IMR-90 (cell line): ENCODE measurements around the gene LRRC7. TPM values are rescaled to one million over a fixed set of nuclear protein-coding genes. Genes with fewer than 3 reads are reported as not detected.

ENCODE experiments used
- ATAC-seq: fragments of 200-7000 bp; cut with Tn5 transposase; 2 replicates; pipeline ENCODE4 v1.9.1; 2020; ENCODE audit warnings: low read depth, mild to moderate bottlenecking, moderate library complexity
- BruUV-seq: library from RNA; stranded (reverse); fragments of 400-500 nt; replicated peaks from 2 replicates; lab custom pipeline; 2021; lab: Mats Ljungman, UMichigan
- CTCF ChIA-PET: fragments of 300-600 bp; formaldehyde crosslinking; extraction: SDS; loops from one replicate; lab custom pipeline; 2021; ENCODE audit warnings: antibody characterized with exemption; lab: Yijun Ruan, JAX
- POLR2A ChIA-PET: fragments of 300-600 bp; sonication (Branson Sonifier 250); formaldehyde crosslinking; loops from one replicate; lab custom pipeline; 2022; ENCODE audit warnings: antibody characterized with exemption; ENCODE audit not compliant: unreplicated experiment; lab: Charles Lee
- DNase-seq: peaks from one replicate; pipeline ENCODE4 v3.0.0; 2013
- H2AFZ ChIP-seq: replicated peaks from 2 replicates; pipeline ENCODE3; 2013; ENCODE audit warnings: low read length, mild to moderate bottlenecking; ENCODE audit not compliant: poor library complexity
- H2AK5ac ChIP-seq: 2 replicates; pipeline ENCODE4 v1.6.1; 2013; ENCODE audit warnings: low read depth, low read length, inconsistent platforms
- H2AK9ac ChIP-seq: replicated peaks from 2 replicates; pipeline ENCODE3; 2013; ENCODE audit warnings: mild to moderate bottlenecking, low read depth, low read length, moderate library complexity; ENCODE audit not compliant: poor library complexity
- H2BK120ac ChIP-seq: 2 replicates; pipeline ENCODE4 v1.6.1; 2013; ENCODE audit warnings: low read depth, low read length, inconsistent platforms
- H2BK15ac ChIP-seq: 3 replicates; pipeline ENCODE4 v1.6.1; 2013; ENCODE audit warnings: low read depth, low read length, inconsistent platforms
- H2BK20ac ChIP-seq: 2 replicates; pipeline ENCODE4 v1.6.1; 2013; ENCODE audit warnings: low read depth, mild to moderate bottlenecking, inconsistent platforms, low read length, moderate library complexity
- H2BK5ac ChIP-seq: 2 replicates; pipeline ENCODE4 v1.6.1; 2013; ENCODE audit warnings: mild to moderate bottlenecking, low read depth, low read length, inconsistent platforms; ENCODE audit not compliant: poor library complexity, severe bottlenecking
- H3K14ac ChIP-seq: replicated peaks from 2 replicates; pipeline ENCODE4 v1.6.1; 2013; ENCODE audit warnings: low read depth, low read length, inconsistent platforms
- H3K18ac ChIP-seq: 2 replicates; pipeline ENCODE4 v1.6.1; 2013; ENCODE audit warnings: low read depth, low read length, control low read depth
- H3K23ac ChIP-seq: 2 replicates; pipeline ENCODE4 v1.6.1; 2013; ENCODE audit warnings: low read depth, low read length, inconsistent platforms
- H3K27ac ChIP-seq: 2 replicates; pipeline ENCODE4 v1.5.1; 2013; ENCODE audit warnings: mild to moderate bottlenecking, control low read depth, low read length; ENCODE audit not compliant: insufficient read depth
- H3K27me3 ChIP-seq: 2 replicates; pipeline ENCODE4 v1.6.1; 2013; ENCODE audit warnings: low read length; ENCODE audit not compliant: control insufficient read depth, insufficient read depth
- H3K36me3 ChIP-seq: 2 replicates; pipeline ENCODE4 v1.6.1; 2013; ENCODE audit warnings: low read length, mixed read lengths; ENCODE audit not compliant: control insufficient read depth, insufficient read depth
- H3K4ac ChIP-seq: 2 replicates; pipeline ENCODE4 v1.6.1; 2013; ENCODE audit warnings: low read depth, low read length, inconsistent platforms
- H3K4me1 ChIP-seq: 2 replicates; pipeline ENCODE4 v1.6.1; 2013; ENCODE audit warnings: low read length, mixed read lengths; ENCODE audit not compliant: control insufficient read depth, insufficient read depth
- H3K4me2 ChIP-seq: 2 replicates; pipeline ENCODE4 v1.6.1; 2013; ENCODE audit warnings: low read depth, mild to moderate bottlenecking, control low read depth, low read length, moderate library complexity
- H3K4me3 ChIP-seq: 2 replicates; pipeline ENCODE4 v1.5.1; 2013; ENCODE audit warnings: low read depth, mild to moderate bottlenecking, control low read depth, low read length, moderate library complexity; ENCODE audit not compliant: insufficient read depth
- H3K56ac ChIP-seq: 2 replicates; pipeline ENCODE4 v1.6.1; 2013; ENCODE audit warnings: low read length, inconsistent platforms; ENCODE audit not compliant: insufficient read depth; ENCODE audit errors: extremely low read depth
- H3K79me1 ChIP-seq, 2 experiments: 2 replicates each; pipeline ENCODE4 v1.6.1; 2013; ENCODE audit warnings: low read length in 2 of 2, inconsistent platforms in 1 of 2, low read depth in 1 of 2
- H3K9ac ChIP-seq: 2 replicates; pipeline ENCODE4 v1.6.1; 2013; ENCODE audit warnings: low read depth, low read length, control low read depth
- H3K9me1 ChIP-seq: 2 replicates; pipeline ENCODE4 v1.6.1; 2013; ENCODE audit warnings: low read length, inconsistent platforms; ENCODE audit not compliant: insufficient read depth
- H3K9me3 ChIP-seq: 2 replicates; pipeline ENCODE4 v1.6.1; 2013; ENCODE audit warnings: low read length; ENCODE audit not compliant: control insufficient read depth, insufficient read depth
- H4K20me1 ChIP-seq: 2 replicates; pipeline ENCODE4 v1.6.1; 2013; ENCODE audit warnings: low read length, inconsistent platforms; ENCODE audit not compliant: insufficient read depth
- H4K5ac ChIP-seq: 2 replicates; pipeline ENCODE4 v1.6.1; 2013; ENCODE audit warnings: mild to moderate bottlenecking, low read depth, low read length, control low read depth
- H4K8ac ChIP-seq, 2 experiments: 2 replicates each; pipeline ENCODE4 v1.6.1; 2013; ENCODE audit warnings: low read depth in 2 of 2, low read length in 2 of 2, control low read depth in 1 of 2, inconsistent platforms in 1 of 2
- H4K91ac ChIP-seq: 2 replicates; pipeline ENCODE4 v1.6.1; 2013; ENCODE audit warnings: low read depth, low read length, inconsistent platforms; ENCODE audit not compliant: insufficient read depth
- BHLHE40 ChIP-seq: fragments of 150-350 bp; IDR thresholded peaks from 2 replicates; pipeline ENCODE4 v1.6.1; 2016; ENCODE audit warnings: mild to moderate bottlenecking, low read depth, low read length
- CEBPB ChIP-seq: IDR thresholded peaks from 2 replicates; pipeline ENCODE4 v1.6.1; 2012; ENCODE audit warnings: low read depth, low read length, improper control_type of control experiment
- CHD1 ChIP-seq: IDR thresholded peaks from 2 replicates; pipeline ENCODE4 v1.6.1; 2012; ENCODE audit warnings: low read depth, low read length, improper control_type of control experiment
- CTCF ChIP-seq: conservative IDR thresholded peaks from 2 replicates; pipeline ENCODE4 v1.5.1; 2012; ENCODE audit warnings: mild to moderate bottlenecking, low read depth, low read length, improper control_type of control experiment
- ELK1 ChIP-seq: fragments of 150-350 bp; IDR thresholded peaks from 2 replicates; pipeline ENCODE4 v1.6.1; 2016; ENCODE audit warnings: low read depth, mild to moderate bottlenecking, low read length, moderate library complexity, borderline replicate concordance
- FOS ChIP-seq: fragments of 150-350 bp; IDR thresholded peaks from 2 replicates; pipeline ENCODE4 v1.6.1; 2016; ENCODE audit warnings: low read depth, low read length
- MAFK ChIP-seq: IDR thresholded peaks from 2 replicates; pipeline ENCODE4 v1.6.1; 2012; ENCODE audit warnings: low read depth, low read length, improper control_type of control experiment
- MAZ ChIP-seq: IDR thresholded peaks from 2 replicates; pipeline ENCODE4 v1.6.1; 2012; ENCODE audit warnings: low read depth, mild to moderate bottlenecking, low read length, improper control_type of control experiment, moderate library complexity, borderline replicate concordance
- MXI1 ChIP-seq: IDR thresholded peaks from 2 replicates; pipeline ENCODE4 v1.6.1; 2012; ENCODE audit warnings: low read depth, mild to moderate bottlenecking, low read length, moderate library complexity, borderline replicate concordance
- NFE2L2 ChIP-seq: fragments of 150-350 bp; IDR thresholded peaks from 2 replicates; pipeline ENCODE4 v1.6.1; 2016; ENCODE audit warnings: low read depth, mild to moderate bottlenecking, low read length
- POLR2A ChIP-seq: IDR thresholded peaks from 2 replicates; pipeline ENCODE4 v1.6.1; 2012; ENCODE audit warnings: mild to moderate bottlenecking, low read depth, low read length
- RAD21 ChIP-seq: IDR thresholded peaks from 2 replicates; pipeline ENCODE4 v1.6.1; 2012; ENCODE audit warnings: low read length, improper control_type of control experiment
- RCOR1 ChIP-seq: IDR thresholded peaks from 2 replicates; pipeline ENCODE4 v1.6.1; 2012; ENCODE audit warnings: mild to moderate bottlenecking, low read length, improper control_type of control experiment; ENCODE audit not compliant: insufficient replicate concordance
- RFX5 ChIP-seq: IDR thresholded peaks from 2 replicates; pipeline ENCODE4 v1.8.0; 2012; ENCODE audit warnings: low read depth, mild to moderate bottlenecking, low read length, moderate library complexity
- SMC3 ChIP-seq: fragments of 150-350 bp; IDR thresholded peaks from 2 replicates; pipeline ENCODE4 v1.6.1; 2016; ENCODE audit warnings: low read depth, mild to moderate bottlenecking, antibody characterized with exemption, low read length, moderate library complexity
- USF2 ChIP-seq: fragments of 150-350 bp; IDR thresholded peaks from 2 replicates; pipeline ENCODE4 v1.6.1; 2017; ENCODE audit warnings: mild to moderate bottlenecking, antibody characterized with exemption, low read length, low read depth
- WGBS, 2 experiments: methylation state at CpG; one replicate each; pipeline versions ENCODE4 v1.1.5 to v1.1.7; 2013; ENCODE audit warnings: missing lambda C conversion rate in 2 of 2; ENCODE audit not compliant: insufficient read length in 1 of 2; ENCODE audit errors: extremely low coverage in 2 of 2; 5-methylcytosine and 5-hydroxymethylcytosine counted together
- dilution Hi-C: fragments of 300-500 bp; cut with HindIII; formaldehyde crosslinking; loops from one replicate; pipeline ENCODE4 v1.14.3; 2018; ENCODE audit warnings: low sequenced_read_pairs; ENCODE audit not compliant: unreplicated experiment
- in situ Hi-C: fragments of 300-500 bp; cut with MboI; formaldehyde crosslinking; loops from 3 replicates; pipeline ENCODE4 v1.14.3; 2019; ENCODE audit warnings: low sequenced_read_pairs, inconsistent platforms, mixed read lengths
- intact Hi-C: fragments of 100-400 bp; cut with micrococcal nuclease; formaldehyde crosslinking; loops from 2 replicates; pipeline ENCODE4 v1.10.0; 2022
- polyA plus RNA-seq, 3 experiments: library from polyadenylated mRNA; depleted of rRNA; stranded (reverse); fragments of >200 nt; gene quantifications; 2 replicates each; pipeline ENCODE4 v1.2.3, GENCODE V29; 2012; ENCODE audit warnings: low replicate concordance in 1 of 3
- total RNA-seq: library from RNA; depleted of rRNA; stranded (reverse); fragments of >200 nt; gene quantifications from 2 replicates; pipeline ENCODE4 v1.2.3, GENCODE V29; 2012

Gene LRRC7
- total and polyA plus RNA-seq, 2 of the 4 experiments (the other 2 are of a cell fraction) = under 0.01 to 0.02 TPM

- H3K9me3 ChIP-seq = no peaks in the 10 kb centered on the region
- no TSS peak for BruUV-seq
- no peak overlapping the region for H3K14ac ChIP-seq
- H2BK15ac ChIP-seq = no peak overlapping the region
- no peaks in the 10 kb centered on the region for H4K20me1 ChIP-seq
- H2AK5ac ChIP-seq = no peak overlapping the region
- no peak overlapping the region for H2BK5ac ChIP-seq
- no CpG with 5 or more reads among the region's 4 CpGs for WGBS, 2 experiments
- H3K4me1 ChIP-seq = no peaks in the 10 kb centered on the region
- H3K18ac ChIP-seq = no peak overlapping the region
- no peak overlapping the region for H3K56ac ChIP-seq
- no peaks in the 10 kb centered on the region for H3K27me3 ChIP-seq
- DNase-seq = no peak
- no peak overlapping the region for H3K9ac ChIP-seq
- no peak overlapping the region for H3K4ac ChIP-seq
- no peak overlapping the region for H3K23ac ChIP-seq
- no peak overlapping the region for H2BK120ac ChIP-seq
- dilution Hi-C loops (no loop called here), intact Hi-C loops (no loop called here), in situ Hi-C loops (no loop called here)
- no peak overlapping the region for H3K4me3 ChIP-seq
- no peak overlapping the region for H2AK9ac ChIP-seq
- no peak overlapping the region for H2AFZ ChIP-seq
- H3K27ac ChIP-seq = no peak overlapping the region
- no peak overlapping the region for H4K8ac ChIP-seq
- H3K36me3 ChIP-seq = no peaks in the 10 kb centered on the region
- no peaks in the 10 kb centered on the region for H3K79me1 ChIP-seq
- no peak for TF ChIP-seq USF2
- TF ChIP-seq MAZ = no peak
- no peak for TF ChIP-seq BHLHE40
- no peak for TF ChIP-seq MXI1
- no peak for TF ChIP-seq POLR2A
- no peak for TF ChIP-seq CEBPB
- TF ChIP-seq SMC3 = no peak
- TF ChIP-seq MAFK = no peak
- no peak for TF ChIP-seq CTCF
- TF ChIP-seq RCOR1 = no peak
- no peak for TF ChIP-seq ELK1
- TF ChIP-seq RAD21 = no peak
- no peak for TF ChIP-seq RFX5
- no peak for TF ChIP-seq FOS
- TF ChIP-seq NFE2L2 = no peak
- no peak for TF ChIP-seq CHD1
- ATAC-seq = no peak
- ChIA-PET POLR2A (no interaction called here), CTCF (no interaction called here)
- no peak overlapping the region for H4K5ac ChIP-seq
- H3K9me1 ChIP-seq = no peaks in the 10 kb centered on the region
- no peak overlapping the region for H3K4me2 ChIP-seq
- H2BK20ac ChIP-seq = no peak overlapping the region
- no peak overlapping the region for H4K91ac ChIP-seq
These were observed 142.9 kb downstream of the LRRC7 start for GRCh38 chr1:69710484-69711189.
